Right renal cortex interstitium (tissue), 3 donors: Measurements from ENCODE around the gene RTP3. TPM values are rescaled to one million over a fixed set of nuclear protein-coding genes. Genes with fewer than 3 reads are reported as not detected.
"Not testable (repeated sequence)": the region's sequence is repeated elsewhere in the genome, so short reads cannot be mapped to it uniquely, and the experiment has no call there.

Experiments used
- DNase-seq, 3 donors: peaks; one replicate each; pipeline ENCODE4 v3.0.0-alpha.2; 2013; ENCODE audit warnings: low read depth in 3 of 3, low spot score in 2 of 3
- polyA plus RNA-seq, 3 donors: library from polyadenylated mRNA; unstranded; fragments of 120-200 nt; gene quantifications; one replicate each; pipeline ENCODE4 v1.2.1, GENCODE V29; 2013; ENCODE audit not compliant: insufficient read length in 3 of 3

The RTP3 gene
- polyA plus RNA-seq, 3 donors: not detected

- DNase-seq: no peak
Measured at GRCh38 chr3:46489875-46490274, 7.9 kb upstream of the RTP3 start.

DNA sequence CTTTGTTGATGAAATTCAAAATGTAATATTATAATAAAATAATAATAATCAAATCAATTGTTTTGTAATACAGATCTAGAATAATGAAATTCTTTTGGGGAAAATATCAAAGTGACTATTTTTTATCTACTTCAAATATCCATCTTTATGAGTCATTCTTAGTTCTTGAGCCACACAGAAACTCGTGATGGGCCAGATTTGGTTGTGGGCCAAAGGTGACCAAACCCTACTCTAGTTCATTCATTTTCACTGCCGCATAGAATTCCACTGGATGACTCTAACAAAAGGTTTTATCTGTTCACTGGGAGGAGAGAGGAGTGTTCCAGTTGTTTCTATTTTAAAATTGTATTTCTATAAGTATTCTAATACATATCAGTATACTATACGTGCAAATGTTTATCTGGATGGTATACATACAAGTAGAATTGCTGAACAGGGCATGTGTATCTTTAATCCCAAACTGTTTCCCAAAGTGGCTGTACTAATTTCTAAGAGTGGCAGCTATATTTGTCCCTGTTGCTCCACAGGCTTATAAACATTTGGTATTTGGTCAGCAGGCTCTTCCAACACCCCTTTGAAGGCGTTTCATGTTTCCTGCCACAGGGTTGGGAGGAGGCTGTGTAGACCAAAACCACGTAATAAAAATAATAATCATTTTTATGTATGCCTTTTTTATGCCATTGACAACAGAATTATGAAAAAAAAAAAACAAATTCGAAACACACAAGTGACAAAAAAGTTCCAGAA, 7.3 kb upstream of the RTP3 start:
- DNase-seq: no peak

- DNase-seq: no peak
Measured at GRCh38 chr3:46491089-46492070, 6.4 kb upstream of the RTP3 start.

GRCh38 chr3:46492890-46493547, 4.8 kb upstream of the RTP3 start:
- no peak for DNase-seq

DNA sequence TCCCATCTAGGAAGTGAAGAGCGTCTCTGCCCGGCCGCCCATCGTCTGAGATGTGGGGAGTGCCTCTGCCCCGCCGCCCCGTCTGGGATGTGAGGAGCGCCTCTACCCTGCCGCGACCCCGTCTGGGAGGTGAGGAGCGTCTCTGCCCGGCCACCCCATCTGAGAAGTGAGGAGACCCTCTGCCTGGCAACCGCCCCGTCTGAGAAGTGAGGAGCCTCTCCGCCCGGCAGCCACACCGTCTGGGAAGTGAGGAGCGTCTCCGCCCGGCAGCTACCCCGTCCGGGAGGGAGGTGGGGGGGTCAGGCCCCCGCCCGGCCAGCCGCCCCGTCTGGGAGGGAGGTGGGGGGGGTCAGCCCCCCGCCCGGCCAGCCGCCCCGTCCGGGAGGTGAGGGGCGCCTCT, 3.3 kb upstream of the RTP3 start:
- DNase-seq: not testable (repeated sequence)

DNA sequence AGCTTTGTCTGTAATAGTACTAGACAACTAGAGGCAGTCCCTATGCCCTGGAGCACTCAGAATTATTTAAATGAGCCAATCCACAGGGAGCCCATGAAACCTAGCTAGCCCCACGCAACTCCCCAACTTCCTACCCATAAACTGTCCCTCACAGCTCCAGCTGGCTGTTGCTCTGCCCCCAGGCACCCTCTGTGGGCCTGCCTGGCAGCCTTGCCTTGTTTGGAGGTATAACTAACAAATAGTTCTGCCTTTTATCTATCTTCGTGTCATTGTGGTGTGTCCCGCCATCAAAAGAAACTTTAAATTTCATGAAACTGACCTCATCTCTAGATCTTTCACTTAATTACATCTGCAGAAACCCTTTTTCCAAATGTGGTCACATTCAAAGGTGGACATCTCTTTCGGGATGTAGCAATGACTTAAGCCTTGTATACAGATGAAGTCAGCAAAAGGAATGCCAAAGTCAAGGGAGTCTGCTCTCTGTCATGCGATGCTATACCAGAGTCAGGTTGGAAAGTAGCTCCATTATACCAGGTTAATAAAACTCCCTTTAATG, 1.8 kb upstream of the RTP3 start:
- DNase-seq: no peak

DNA sequence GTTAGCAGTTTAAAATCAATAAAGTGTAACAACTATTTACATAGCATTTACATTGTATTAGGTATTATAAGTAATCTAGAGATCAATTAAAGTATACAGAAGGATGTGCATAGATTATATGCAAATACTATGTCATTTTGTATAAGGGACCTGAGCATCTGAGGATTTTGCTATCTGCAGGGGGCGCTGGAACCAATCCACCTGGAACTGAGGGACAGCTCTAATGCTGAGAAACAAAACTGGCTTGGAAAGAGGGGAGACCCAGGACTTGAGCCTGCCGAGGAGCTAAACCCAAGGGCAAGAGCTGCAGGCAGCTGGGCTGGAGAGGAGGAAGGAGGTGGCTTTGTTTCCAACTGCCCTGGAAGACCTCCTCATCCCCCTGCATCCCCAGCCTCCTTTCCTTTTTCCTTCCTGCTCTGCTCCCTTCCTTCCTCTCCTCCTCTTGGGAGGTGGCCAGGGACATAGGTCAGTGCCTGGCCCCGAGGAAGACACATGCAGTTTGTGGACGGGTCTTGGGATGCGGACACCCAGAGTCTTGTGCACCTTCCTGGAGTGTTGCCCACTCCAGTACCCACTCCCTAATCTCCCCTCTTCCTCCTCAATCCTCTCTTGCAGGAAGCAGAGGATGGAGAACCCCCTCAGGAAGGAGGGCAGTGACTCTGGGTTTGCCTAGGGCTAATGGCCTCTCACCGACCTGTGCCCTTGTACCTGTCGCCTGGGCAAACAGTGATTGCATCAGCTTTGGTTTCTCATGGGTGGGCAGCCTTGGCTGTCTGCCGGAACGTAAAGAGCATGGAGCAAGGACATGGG, 825 bp upstream of the RTP3 start:
- no peak for DNase-seq

- DNase-seq: no peak
Measured at GRCh38 chr3:46498916-46499519, 1.2 kb downstream of the RTP3 start.

- no peak for DNase-seq
Measured at GRCh38 chr3:46500656-46501635, 3.2 kb downstream of the RTP3 start.

GRCh38 chr3:46501702-46502101, 3.9 kb downstream of the RTP3 start:
- DNase-seq: no peak

DNA sequence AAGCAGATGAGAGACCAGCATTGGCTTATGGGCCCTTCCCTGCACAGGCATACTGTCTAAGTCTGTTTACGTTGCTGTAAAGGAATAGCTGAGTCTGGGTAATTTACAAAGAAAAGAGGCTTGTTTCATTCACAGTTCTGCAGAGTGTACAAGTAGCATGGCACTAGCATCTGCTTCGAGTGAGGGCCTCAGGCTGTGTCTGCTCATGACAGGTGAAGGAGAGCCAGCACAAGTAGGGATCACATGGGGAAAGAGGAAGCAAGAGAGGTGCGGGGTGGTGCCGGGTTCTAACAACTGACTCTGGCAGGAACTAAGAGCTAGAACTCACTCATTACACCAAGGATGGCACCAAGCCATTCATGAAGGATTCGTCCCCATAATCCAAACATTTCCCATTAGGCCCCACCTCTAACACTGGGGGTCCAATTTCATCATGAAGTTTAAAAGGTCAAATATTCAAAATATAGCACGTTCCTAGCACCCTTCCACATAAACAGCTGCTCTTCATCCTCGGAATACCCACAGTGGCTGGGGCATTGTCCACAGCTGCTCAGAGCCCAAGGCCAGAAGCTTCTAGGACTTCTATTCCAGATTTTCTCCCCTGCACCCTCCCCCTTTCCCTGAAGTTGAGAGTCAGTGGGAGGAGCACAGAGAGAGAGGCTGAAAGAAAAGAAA, 5.6 kb downstream of the RTP3 start:
- DNase-seq: no peak

GRCh38 chr3:46504789-46505188, 7.0 kb downstream of the RTP3 start:
- no peak for DNase-seq

GRCh38 chr3:46505953-46506352, 8.2 kb downstream of the RTP3 start:
- no peak for DNase-seq

GRCh38 chr3:46506526-46506925, 8.8 kb downstream of the RTP3 start:
- no peak for DNase-seq

GRCh38 chr3:46508850-46509591, 11.2 kb downstream of the RTP3 start:
- no peak for DNase-seq

DNA sequence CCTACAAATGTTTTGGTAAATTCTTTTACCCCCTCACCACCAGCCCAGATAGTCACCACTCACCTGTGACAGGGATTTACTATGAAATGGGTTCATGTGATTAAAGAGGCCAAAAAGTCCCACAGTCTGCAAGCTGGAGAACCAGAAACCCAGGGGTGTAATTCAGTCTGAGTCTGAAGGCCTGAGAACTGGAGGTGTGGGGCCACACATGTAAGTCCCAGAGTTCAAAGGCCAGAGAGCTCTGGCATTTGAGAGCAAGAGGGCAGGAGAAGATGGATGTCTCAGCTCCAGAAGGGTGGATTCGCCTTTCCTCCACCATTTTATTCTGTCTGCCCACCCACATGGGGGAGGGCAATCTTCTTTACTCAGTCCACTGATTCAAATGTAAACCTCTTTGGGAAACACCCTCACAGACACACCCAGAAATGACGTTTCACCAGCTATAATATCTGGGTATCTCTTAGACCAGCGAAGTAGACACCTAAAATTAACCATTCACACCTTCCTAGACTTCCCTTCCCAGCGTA, 11.9 kb downstream of the RTP3 start:
- DNase-seq: no peak

DNA sequence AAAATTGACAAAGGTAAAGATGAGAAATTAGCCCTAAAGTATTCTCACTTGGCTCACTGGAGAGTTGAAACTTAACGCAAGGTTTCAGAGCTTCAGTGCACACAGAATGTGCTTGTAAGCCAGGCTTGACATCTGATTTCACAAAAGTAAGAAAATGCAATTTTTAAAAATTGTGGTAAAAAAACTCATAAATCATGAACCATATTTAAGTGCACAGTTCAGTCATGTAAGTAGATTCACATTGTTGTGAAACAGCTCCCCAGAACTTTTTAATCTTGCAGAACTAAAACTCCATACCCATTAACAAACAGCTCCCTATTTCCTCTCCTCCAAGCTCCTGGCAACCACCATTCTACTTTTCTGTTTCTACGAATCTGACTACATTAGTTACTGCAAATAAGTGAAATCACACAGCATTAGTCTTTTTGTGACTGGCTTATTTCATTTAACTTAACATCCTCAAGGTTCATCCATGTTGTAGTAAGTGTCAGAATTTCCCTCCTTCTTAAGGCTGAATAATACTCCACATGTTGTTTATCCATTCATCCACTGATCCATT, 14.5 kb downstream of the RTP3 start:
- no peak for DNase-seq
